NB4 (cell line): ENCODE data around the gene RIPOR3.

ENCODE experiments used
- CTCF ChIP-seq: IDR thresholded peaks from one replicate; pipeline ENCODE4 v1.5.1; 2012; ENCODE audit warnings: low read depth, low read length
- MAX ChIP-seq: IDR thresholded peaks from 2 replicates; pipeline ENCODE4 v1.6.1; 2011; ENCODE audit warnings: low read depth, low read length
- MYC ChIP-seq: IDR thresholded peaks from 2 replicates; pipeline ENCODE4 v1.6.1; 2011; ENCODE audit warnings: low read depth, low read length
- POLR2A ChIP-seq: IDR thresholded peaks from 2 replicates; pipeline ENCODE4 v1.6.1; 2011; ENCODE audit warnings: mild to moderate bottlenecking; ENCODE audit not compliant: insufficient read length; ENCODE audit errors: extremely low read depth

- TF ChIP-seq POLR2A (no peak), CTCF (no peak), MYC (no peak), MAX (no peak)
Measured at GRCh38 chr20:50645253-50646068, 45.9 kb downstream of the RIPOR3 start.
